Measurements from ENCODE around the gene OTUD5.
A peak's percentile ranks its signal among the peaks of the same experiment; 100 is the strongest.

The OTUD5 gene

GRCh38 chrX:48937054-48937907 lies 20.1 kb downstream of the OTUD5 start:
- peak; percentile 84 for DNase-seq

GRCh38 chrX:48936429-48937053 lies 20.9 kb downstream of the OTUD5 start:
- DNase-seq, result no peak

DNA sequence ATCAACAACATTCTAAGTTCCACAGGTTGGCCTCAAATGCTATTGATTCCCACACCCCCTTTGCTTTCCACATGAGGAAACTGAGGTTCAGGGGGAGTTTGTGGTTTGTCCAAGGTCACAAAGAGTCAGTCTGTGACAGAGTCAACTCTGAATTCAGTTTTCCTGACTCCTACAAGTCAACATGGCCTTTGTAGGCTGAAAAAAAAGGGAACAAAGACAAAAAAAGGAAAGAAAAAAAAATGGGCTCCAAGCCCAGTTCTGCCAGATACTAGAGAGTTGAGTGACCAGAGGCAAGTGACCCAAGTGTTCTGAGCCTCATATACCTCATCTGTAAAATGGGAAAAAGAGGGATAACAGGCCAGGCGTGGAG lies 22.1 kb downstream of the OTUD5 start:
- no peak for DNase-seq

DNA sequence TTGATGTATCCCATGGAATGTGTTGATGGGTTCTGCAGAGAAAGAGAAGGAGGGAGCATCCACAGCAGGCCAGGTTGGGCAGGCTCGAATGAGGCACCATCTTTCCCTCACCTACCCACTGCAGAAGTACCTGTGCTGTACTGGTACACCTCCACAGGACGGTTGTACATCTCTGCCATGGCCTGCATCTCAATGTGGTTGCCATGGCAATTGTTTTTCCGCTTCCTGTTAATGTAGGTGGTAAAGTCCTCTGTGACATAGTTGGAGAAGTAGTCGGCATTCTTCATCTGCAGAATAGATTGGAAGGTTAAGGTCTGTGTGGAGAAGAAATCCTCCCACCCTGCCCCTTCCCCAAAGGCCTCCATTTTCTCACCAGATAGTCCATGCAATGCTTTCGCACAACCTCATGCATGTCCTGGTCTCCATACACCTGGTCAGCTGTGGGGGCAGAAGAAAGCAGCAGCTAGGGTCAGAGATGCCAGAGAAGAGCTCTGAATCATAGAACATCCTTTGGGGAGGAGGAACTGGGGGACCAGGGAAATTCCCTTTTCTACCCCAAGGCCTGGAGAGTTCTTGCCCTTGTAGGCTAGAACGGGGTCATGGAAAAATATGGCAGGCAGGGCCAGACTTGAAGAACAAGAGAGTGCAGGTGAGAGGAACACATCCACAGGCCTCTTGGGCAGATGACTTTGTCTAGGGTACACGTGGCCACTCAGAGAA lies 22.7 kb downstream of the OTUD5 start:
- no peak for DNase-seq

GRCh38 chrX:48933757-48934156 lies 23.6 kb downstream of the OTUD5 start:
- DNase-seq, result no peak

- no peak for DNase-seq
Measured at GRCh38 chrX:48927736-48928382, 29.5 kb downstream of the OTUD5 start.

- DNase-seq, result no peak
Measured at GRCh38 chrX:48927123-48927522, 30.3 kb downstream of the OTUD5 start.

- no peak for DNase-seq
Measured at GRCh38 chrX:48924270-48924669, 33.1 kb downstream of the OTUD5 start.

DNA sequence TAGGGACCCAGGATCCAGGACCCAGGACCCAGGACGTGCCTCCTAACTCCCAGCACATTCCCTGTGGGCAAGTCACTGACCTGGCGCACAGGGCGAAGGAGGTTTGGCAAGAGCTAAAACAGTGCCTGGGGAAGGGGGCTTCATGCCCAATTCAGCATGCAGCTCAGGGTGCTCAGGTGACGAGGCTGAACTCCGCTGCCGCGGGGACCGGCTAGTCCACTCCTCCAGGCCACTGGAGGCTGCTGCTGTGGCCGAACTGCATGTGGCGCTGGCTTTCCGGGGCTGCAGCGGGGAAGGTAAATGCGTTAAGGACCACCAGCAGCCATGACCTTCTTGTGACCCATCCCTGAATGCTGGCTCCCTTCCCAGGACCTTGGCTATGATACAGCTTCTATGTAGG lies 33.6 kb downstream of the OTUD5 start:
- no peak for DNase-seq

- no peak for DNase-seq
Measured at GRCh38 chrX:48920718-48921104, 36.7 kb downstream of the OTUD5 start.

DNA sequence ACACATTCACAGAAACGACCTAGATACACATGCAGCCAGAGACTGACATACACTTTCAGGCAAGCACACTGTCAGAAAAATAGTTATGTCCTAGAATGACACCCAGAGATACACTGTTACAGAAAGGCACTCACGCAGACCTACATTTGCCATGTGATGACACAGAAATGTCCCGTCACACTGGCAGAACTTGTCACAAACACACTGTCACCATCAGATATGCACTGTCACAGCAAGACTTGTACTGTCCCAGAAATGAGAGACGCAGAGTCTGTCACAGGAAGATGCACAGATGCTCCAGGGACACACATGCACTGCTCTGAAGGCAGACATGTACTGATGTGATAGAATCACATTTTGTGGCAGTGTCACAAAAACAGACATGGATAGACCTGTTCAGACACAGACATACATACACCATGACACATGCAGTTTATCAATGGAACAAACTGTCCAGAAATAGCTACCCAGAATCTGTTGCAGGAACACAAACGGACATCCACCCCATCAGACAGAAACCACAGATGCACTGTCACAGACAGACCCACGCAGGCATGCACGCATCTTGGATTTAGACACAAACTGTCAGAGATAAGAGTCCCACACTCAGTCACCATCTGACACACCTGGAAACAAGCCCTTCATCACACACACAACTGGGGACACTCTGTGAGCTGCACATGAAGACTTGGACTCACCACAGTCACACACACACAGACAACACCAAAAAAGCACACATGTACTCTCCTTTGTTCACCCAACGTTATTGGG lies 37.3 kb downstream of the OTUD5 start:
- DNase-seq, result no peak

- DNase-seq, result no peak
Measured at GRCh38 chrX:48919360-48919841, 38.0 kb downstream of the OTUD5 start.

GRCh38 chrX:48918643-48919340 lies 38.6 kb downstream of the OTUD5 start, which contains the start of gene PIM2:
Gene PIM2 (minus strand): TSS chrX:48919024. CDS start chrX:48918834, 190 bp downstream.
- peak; percentile 88 for DNase-seq

- DNase-seq, result no peak
Measured at GRCh38 chrX:48918301-48918642, 39.1 kb downstream of the OTUD5 start.

- DNase-seq, result peak; percentile 89
Measured at GRCh38 chrX:48917139-48918001, 40.0 kb downstream of the OTUD5 start.

DNA sequence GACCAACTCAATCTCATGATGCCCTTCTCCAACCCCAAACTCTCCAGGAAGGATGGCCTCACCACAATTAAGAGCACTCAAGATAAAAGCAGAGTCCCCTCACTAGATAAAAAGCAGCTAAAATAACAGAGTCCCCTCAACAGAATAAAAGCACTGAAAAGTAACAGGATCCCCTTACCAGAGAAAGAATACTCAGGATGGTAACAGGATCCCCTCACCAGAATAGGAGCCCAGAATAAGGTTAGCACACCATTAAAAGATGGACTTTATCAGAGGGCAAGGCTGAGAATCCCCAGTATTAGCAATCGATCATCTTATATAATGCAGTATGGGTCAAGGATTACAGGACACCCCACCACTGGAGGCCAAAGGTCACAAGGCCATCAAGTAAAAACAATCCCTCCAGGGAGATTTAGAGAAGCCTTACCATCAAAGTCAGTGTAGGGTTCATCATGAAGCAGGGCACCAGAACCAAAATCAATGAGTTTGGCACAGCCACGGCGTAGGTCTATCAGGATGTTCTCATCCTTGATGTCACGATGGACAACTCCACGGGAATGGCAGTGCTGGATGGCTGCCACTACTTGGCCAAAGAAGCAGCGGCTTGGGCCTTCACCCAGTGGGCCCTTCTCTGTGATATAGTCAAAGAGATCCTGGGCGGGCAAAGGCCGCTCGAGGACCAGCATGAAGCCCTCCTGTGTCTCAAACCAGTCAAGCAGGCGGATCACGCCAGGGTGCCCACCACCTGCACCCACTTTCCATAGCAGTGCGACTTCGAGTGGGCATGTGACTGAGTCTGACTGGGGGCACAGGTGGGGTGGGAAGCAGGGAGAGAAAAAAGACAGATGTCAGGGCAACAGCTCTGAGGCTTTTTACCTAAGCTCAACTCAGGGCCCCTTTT lies 42.6 kb downstream of the OTUD5 start:
- DNase-seq, result no peak

DNA sequence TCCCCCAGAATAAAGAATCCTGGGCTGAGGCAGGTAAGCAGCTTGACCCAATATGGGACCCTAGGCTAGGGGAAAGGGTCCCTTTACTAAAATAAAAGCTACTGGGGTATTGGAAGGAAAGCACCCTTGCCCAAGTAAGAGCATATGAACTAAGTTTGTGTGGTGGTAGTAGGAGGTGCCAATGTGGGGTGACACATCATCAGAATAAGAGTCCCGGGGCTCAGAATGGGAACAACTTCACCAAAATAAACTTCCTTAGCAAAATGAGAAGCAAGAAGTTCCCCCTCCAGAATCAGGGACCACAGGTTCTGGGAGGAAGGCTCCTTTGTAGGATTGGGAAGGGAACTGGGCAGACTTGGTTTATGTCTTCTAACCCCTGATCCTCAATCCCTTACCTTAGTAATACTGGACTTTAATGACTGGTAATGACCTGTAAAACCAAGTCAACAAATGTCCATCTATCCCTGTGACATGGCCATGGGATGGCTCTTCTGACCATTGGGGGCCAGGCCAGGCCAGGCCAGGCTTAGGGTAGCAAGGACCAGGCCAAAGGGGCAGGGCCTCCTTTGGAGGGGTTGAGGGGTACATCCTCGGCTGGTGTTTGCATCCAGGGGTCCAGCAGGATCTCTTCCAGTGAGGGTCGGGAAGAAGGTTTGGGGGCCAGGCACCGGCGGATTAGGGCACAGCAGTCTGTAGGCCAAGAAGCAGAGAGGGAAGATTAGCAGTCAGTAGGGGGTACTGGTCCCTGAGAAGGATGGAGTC lies 43.6 kb downstream of the OTUD5 start:
- DNase-seq, result no peak

DNA sequence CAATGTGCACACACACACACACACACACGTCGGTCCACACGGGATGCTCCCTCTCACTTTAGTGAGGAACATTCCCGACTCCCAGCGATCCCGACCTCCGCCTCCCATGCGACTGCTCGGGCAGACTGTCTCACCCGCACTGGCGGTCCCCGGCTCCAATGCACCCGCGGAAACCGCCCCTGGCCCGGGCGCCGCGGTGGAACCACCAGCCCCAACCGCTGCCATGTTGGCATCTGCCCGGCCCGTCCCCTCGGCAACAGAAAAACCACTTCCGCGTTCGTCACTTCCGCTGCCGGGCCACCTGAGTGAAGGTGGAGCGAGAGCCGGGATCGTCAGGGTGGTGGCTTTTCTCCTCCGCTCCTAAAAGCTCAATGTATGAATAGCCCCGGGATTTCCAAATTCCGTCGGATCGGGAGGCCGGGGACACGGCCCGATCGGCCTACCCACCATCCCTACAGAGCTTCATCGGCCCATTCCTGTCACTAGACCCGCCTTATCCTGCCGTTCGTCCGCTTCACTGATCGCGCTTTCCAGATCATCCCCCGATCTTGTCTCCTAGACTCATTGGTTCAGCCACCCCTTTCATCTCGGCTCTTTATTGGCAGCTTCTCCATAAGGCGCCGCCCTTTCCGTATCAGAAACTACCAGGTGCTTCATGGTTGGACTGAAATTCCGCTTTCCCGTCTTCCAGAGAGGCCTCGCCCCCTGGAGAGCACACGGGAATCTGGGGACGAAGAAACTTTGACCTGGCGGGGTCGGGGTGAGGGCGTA lies 45.8 kb downstream of the OTUD5 start, which contains the start of gene SLC35A2:
Gene SLC35A2, minus strand, starts transcription at position 235 of the 771 bp plus-strand sequence. Its CDS starts 10 bp downstream, at position 225.
- peak; percentile 85 for DNase-seq
